Osteocyte (in vitro differentiated cells): ENCODE results near the gene ANTXR1. TPM values are rescaled to one million over a fixed set of nuclear protein-coding genes. Genes with fewer than 3 reads are reported as not detected.

Experiments
- DNase-seq: peaks from one replicate; pipeline ENCODE4 v3.0.0; 2021; ENCODE audit warnings: mixed read lengths; ENCODE audit not compliant: unreplicated experiment; ENCODE audit errors: extremely low spot score
- H3K27ac Mint-ChIP-seq: one replicate; pipeline ENCODE4 v1.8.0; 2021; ENCODE audit warnings: mild to moderate bottlenecking, mixed read lengths; ENCODE audit not compliant: unreplicated experiment
- H3K27me3 Mint-ChIP-seq: one replicate; pipeline ENCODE4 v1.8.0; 2021; ENCODE audit warnings: mixed read lengths; ENCODE audit not compliant: unreplicated experiment
- H3K36me3 Mint-ChIP-seq: one replicate; pipeline ENCODE4 v1.8.0; 2021; ENCODE audit warnings: mixed read lengths; ENCODE audit not compliant: unreplicated experiment
- H3K4me1 Mint-ChIP-seq: one replicate; pipeline ENCODE4 v1.8.0; 2021; ENCODE audit warnings: mixed read lengths; ENCODE audit not compliant: unreplicated experiment
- H3K4me3 Mint-ChIP-seq: one replicate; pipeline ENCODE4 v1.8.0; 2021; ENCODE audit warnings: mild to moderate bottlenecking, moderate library complexity, mixed read lengths; ENCODE audit not compliant: unreplicated experiment
- H3K9me3 Mint-ChIP-seq: one replicate; pipeline ENCODE4 v1.8.0; 2021; ENCODE audit warnings: mixed read lengths; ENCODE audit not compliant: unreplicated experiment
- CTCF ChIP-seq: fragments of 200-600 bp; sonication (generic); IDR thresholded peaks from 2 replicates; pipeline ENCODE4 v1.5.0; 2021; ENCODE audit warnings: antibody characterized with exemption, mild to moderate bottlenecking, moderate library complexity
- total RNA-seq: library from RNA; stranded (reverse); gene quantifications from 2 replicates; pipeline ENCODE4 v1.2.1, GENCODE V29; 2021

ANTXR1 gene
- total RNA-seq, 1 donor from 2014 or later: 144 TPM

- DNase-seq: no peak
- Mint-ChIP-seq H3K36me3 (peaks cover 26% of the 10 kb centered on the region), H3K4me3 (no peak overlapping the region), H3K4me1 (peaks cover 2% of the 10 kb centered on the region), H3K9me3 (no peaks in the 10 kb centered on the region), H3K27ac (no peak overlapping the region), H3K27me3 (no peaks in the 10 kb centered on the region)
- TF ChIP-seq CTCF: no peak
These were observed 189.3 kb downstream of the ANTXR1 start for GRCh38 chr2:69202327-69202726.

- H3K27ac Mint-ChIP-seq: no peak overlapping the region
- DNase-seq: no peak
- peaks cover 20% of the 10 kb centered on the region for H3K36me3 Mint-ChIP-seq
- H3K4me3 Mint-ChIP-seq: no peak overlapping the region
- H3K9me3 Mint-ChIP-seq: no peaks in the 10 kb centered on the region
- H3K4me1 Mint-ChIP-seq: peaks cover 2% of the 10 kb centered on the region
- H3K27me3 Mint-ChIP-seq: no peaks in the 10 kb centered on the region
- TF ChIP-seq CTCF: no peak
These were observed 190.4 kb downstream of the ANTXR1 start for GRCh38 chr2:69203166-69203985.

DNA sequence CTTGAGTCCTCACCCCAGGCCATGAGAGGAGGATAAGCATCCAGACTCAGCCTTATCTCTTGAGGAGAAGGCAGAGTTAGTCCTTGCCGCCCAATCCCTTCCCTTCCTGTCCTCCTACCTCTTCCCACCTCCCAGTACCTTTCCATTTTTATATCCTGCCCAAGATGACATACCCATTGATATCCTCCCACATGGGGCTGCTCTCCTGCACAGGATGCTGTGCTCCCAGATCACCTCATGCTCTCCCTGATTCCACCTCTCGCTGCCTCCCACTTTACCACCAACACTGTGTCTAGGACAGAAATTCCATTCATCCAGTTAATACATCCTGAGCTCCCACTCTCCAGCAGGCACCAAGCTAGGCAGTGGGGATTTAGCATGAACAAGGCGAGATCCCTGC, 191.7 kb downstream of the ANTXR1 start:
- Mint-ChIP-seq H3K4me1 (peaks cover 2% of the 10 kb centered on the region), H3K27me3 (no peaks in the 10 kb centered on the region), H3K4me3 (no peak overlapping the region)

DNA sequence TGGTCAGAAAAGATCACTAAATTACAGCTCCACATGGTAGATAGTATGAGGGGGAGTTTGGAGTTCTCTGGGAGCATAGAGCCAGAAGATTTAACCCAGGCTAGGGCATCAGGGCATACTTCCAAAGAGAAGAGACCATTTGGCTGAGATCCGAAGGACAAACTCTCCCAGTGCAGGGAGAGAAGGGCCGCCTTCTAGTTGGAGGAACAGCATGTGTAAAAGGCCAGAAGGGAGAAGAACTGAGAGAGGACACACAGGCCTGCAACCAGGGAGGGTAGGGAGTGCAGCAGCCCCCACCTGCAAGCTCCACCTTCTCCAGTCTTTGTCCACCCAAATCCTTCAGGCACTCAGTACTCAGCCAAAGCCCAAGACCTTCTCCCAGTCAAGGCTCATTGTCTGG, 192.1 kb downstream of the ANTXR1 start:
- Mint-ChIP-seq H3K9me3 (no peaks in the 10 kb centered on the region), H3K4me3 (no peak overlapping the region), H3K4me1 (peaks cover 2% of the 10 kb centered on the region), H3K27ac (no peak overlapping the region), H3K27me3 (no peaks in the 10 kb centered on the region), H3K36me3 (peaks cover 16% of the 10 kb centered on the region)
- DNase-seq: no peak
- no peak for TF ChIP-seq CTCF

More for the DNA sequence above, 191.7 kb downstream of the ANTXR1 start:
- H3K36me3 Mint-ChIP-seq: peaks cover 16% of the 10 kb centered on the region
- H3K27ac Mint-ChIP-seq: no peak overlapping the region
- DNase-seq: no peak
- no peaks in the 10 kb centered on the region for H3K9me3 Mint-ChIP-seq
- no peak for TF ChIP-seq CTCF

GRCh38 chr2:69205491-69205890, 192.5 kb downstream of the ANTXR1 start:
- no peaks in the 10 kb centered on the region for H3K27me3 Mint-ChIP-seq
- no peaks in the 10 kb centered on the region for H3K9me3 Mint-ChIP-seq
- no peak overlapping the region for H3K27ac Mint-ChIP-seq
- peaks cover 16% of the 10 kb centered on the region for H3K36me3 Mint-ChIP-seq
- TF ChIP-seq CTCF: no peak
- H3K4me1 Mint-ChIP-seq: peaks cover 2% of the 10 kb centered on the region
- H3K4me3 Mint-ChIP-seq: no peak overlapping the region
- DNase-seq: no peak
